Uterus (tissue), 2 donors: ENCODE results near the gene CSTF1.

Experiments
- CTCF ChIP-seq, 4 experiments: fragments of 200-600 bp in 2 of 4; fragments of 450-650 bp in 2 of 4; sonication (generic) in 2 of 4; IDR thresholded peaks; one replicate each; pipeline ENCODE4 v1.5.1; 2016 to 2019; ENCODE audit warnings: antibody characterized with exemption in 4 of 4, mild to moderate bottlenecking in 2 of 4, moderate library complexity in 1 of 4
- POLR2A ChIP-seq, 2 donors: fragments of 450-650 bp; IDR thresholded peaks; one replicate each; pipeline ENCODE4 v1.6.1; 2016; ENCODE audit warnings: antibody characterized with exemption in 2 of 2, mild to moderate bottlenecking in 1 of 2, moderate library complexity in 1 of 2

DNA sequence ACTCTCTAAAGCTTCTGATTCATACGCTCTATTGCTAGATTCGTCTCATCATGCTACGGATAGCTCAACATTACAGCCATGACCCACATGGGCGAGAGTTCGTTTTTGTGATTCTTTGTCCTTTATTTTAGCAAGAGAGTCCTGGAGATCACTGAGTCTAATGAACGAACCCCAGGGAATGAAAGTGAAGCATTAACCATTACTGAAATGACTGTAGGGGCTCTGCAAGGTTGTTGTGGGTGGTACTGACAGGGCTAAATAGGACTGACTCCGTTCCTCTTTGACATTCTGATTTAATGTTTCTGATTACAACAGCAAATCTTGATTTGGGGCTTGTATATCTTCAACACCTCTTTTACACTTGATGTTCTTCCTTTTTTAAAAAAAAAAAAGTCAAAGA is 62.3 kb downstream of the CSTF1 start:
- TF ChIP-seq POLR2A (IDR thresholded peaks at IDR 0.05) (no peak), CTCF (IDR thresholded peaks at IDR 0.05) (no peak)
